H1 (cell line): ENCODE data around the gene ELOF1. TPM values are rescaled to one million over a fixed set of nuclear protein-coding genes. Genes with fewer than 3 reads are reported as not detected.

Experiments used
- CTCF ChIA-PET: fragments of 300-600 bp; sonication (Branson Sonifier 250); formaldehyde crosslinking; loops from one replicate; lab custom pipeline; 2021; ENCODE audit not compliant: partially characterized antibody; lab: Charles Lee
- POLR2A ChIA-PET: fragments of 300-600 bp; sonication (Branson Sonifier 250); formaldehyde crosslinking; loops from one replicate; lab custom pipeline; 2021; ENCODE audit warnings: inconsistent platforms; ENCODE audit not compliant: partially characterized antibody; lab: Charles Lee
- DNase-seq, 2 experiments: peaks; one replicate each; pipeline versions ENCODE4 v3.0.0 to v3.0.0-alpha.2; 2010 to 2022; ENCODE audit warnings: low spot score in 2 of 2, low read depth in 1 of 2, mixed read lengths in 1 of 2
- FAIRE-seq: peaks from 2 replicates; lab custom pipeline; 2011; peaks lifted over from hg19 to GRCh38; lab: Jason Lieb, UNC
- H2AFZ ChIP-seq: 2 replicates; pipeline ENCODE4 v1.8.1; 2012; ENCODE audit warnings: low read length, inconsistent platforms
- H2AK5ac ChIP-seq: 2 replicates; pipeline ENCODE4 v1.6.1; 2013; ENCODE audit warnings: low read depth, low read length
- H2BK120ac ChIP-seq: replicated peaks from 2 replicates; pipeline ENCODE3; 2013; ENCODE audit warnings: low read depth, low read length, inconsistent platforms
- H2BK12ac ChIP-seq: 2 replicates; pipeline ENCODE4 v1.6.1; 2013; ENCODE audit warnings: low read depth, low read length
- H2BK15ac ChIP-seq: 2 replicates; pipeline ENCODE4 v1.6.1; 2013; ENCODE audit warnings: low read length
- H2BK20ac ChIP-seq: 2 replicates; pipeline ENCODE4 v1.6.1; 2013; ENCODE audit warnings: low read length
- H2BK5ac ChIP-seq: 2 replicates; pipeline ENCODE4 v1.6.1; 2013; ENCODE audit warnings: low read depth, low read length
- H3K14ac ChIP-seq: 2 replicates; pipeline ENCODE4 v1.6.1; 2013; ENCODE audit warnings: inconsistent platforms; ENCODE audit not compliant: insufficient read length
- H3K18ac ChIP-seq: 2 replicates; pipeline ENCODE4 v1.6.1; 2013; ENCODE audit warnings: low read length; ENCODE audit errors: extremely low read depth
- H3K23ac ChIP-seq: 2 replicates; pipeline ENCODE4 v1.6.1; 2013; ENCODE audit warnings: inconsistent platforms; ENCODE audit not compliant: insufficient read length
- H3K23me2 ChIP-seq: 2 replicates; pipeline ENCODE4 v1.6.1; 2013; ENCODE audit warnings: low read depth, low read length
- H3K27ac ChIP-seq: 2 replicates; pipeline ENCODE4 v1.6.1; 2011; ENCODE audit warnings: low read depth, low read length, inconsistent platforms
- H3K27me3 ChIP-seq, 4 experiments: replicated peaks in 1 of 4; 1 replicate in 1 of 4; 2 replicates in 3 of 4; pipeline versions ENCODE4 v1.6.1 to v1.8.1; 2011 to 2013; ENCODE audit warnings: low read length in 3 of 4, mild to moderate bottlenecking in 3 of 4, inconsistent platforms in 2 of 4, mixed read lengths in 2 of 4, moderate library complexity in 1 of 4; ENCODE audit not compliant: control insufficient read depth in 3 of 4, insufficient read depth in 3 of 4; ENCODE audit errors: extremely low read depth in 1 of 4
- H3K36me3 ChIP-seq, 4 experiments: 2 replicates each; pipeline versions ENCODE4 v1.6.1 to v1.8.1; 2011 to 2013; ENCODE audit warnings: mild to moderate bottlenecking in 4 of 4, low read length in 3 of 4, moderate library complexity in 2 of 4, control low read depth in 1 of 4, inconsistent platforms in 1 of 4; ENCODE audit not compliant: insufficient read depth in 4 of 4, control insufficient read depth in 2 of 4
- H3K4ac ChIP-seq: replicated peaks from 2 replicates; pipeline ENCODE3; 2013; ENCODE audit warnings: low read length, low read depth, mixed read lengths, inconsistent platforms; ENCODE audit not compliant: insufficient read length
- H3K4me1 ChIP-seq, 4 experiments: replicated peaks in 1 of 4; 1 replicate in 1 of 4; 2 replicates in 3 of 4; pipeline versions ENCODE4 v1.6.1 to v1.8.1; 2011 to 2013; ENCODE audit warnings: low read length in 3 of 4, inconsistent platforms in 2 of 4, mixed read lengths in 1 of 4; ENCODE audit not compliant: insufficient read depth in 4 of 4, control insufficient read depth in 3 of 4
- H3K4me2 ChIP-seq, 2 experiments: 2 replicates each; pipeline versions ENCODE4 v1.6.1 to v1.8.1; 2011 to 2013; ENCODE audit warnings: low read depth in 2 of 2, low read length in 2 of 2, control low read depth in 1 of 2, inconsistent platforms in 1 of 2, mild to moderate bottlenecking in 1 of 2; ENCODE audit not compliant: insufficient read depth in 1 of 2
- H3K4me3 ChIP-seq, 4 experiments: fragments of 200-600, 300-600 bp in 1 of 4; sonication (generic), shearing (Covaris generic), sonication (Bioruptor Twin) in 1 of 4; 2 replicates each; pipeline versions ENCODE4 v1.5.1 to v1.8.1; 2011 to 2016; ENCODE audit warnings: low read length in 4 of 4, low read depth in 3 of 4, control low read depth in 2 of 4, inconsistent platforms in 2 of 4, mild to moderate bottlenecking in 2 of 4, mixed read lengths in 1 of 4, moderate library complexity in 1 of 4; ENCODE audit not compliant: insufficient read depth in 2 of 4; ENCODE audit errors: extremely low read depth in 1 of 4
- H3K56ac ChIP-seq: replicated peaks from 2 replicates; pipeline ENCODE3; 2013; ENCODE audit warnings: low read depth, mild to moderate bottlenecking, mixed read lengths, low read length, inconsistent platforms; ENCODE audit not compliant: insufficient read length
- H3K79me1 ChIP-seq: 2 replicates; pipeline ENCODE4 v1.6.1; 2013; ENCODE audit warnings: low read depth, low read length, control low read depth
- H3K79me2 ChIP-seq, 2 experiments: 2 replicates each; pipeline versions ENCODE4 v1.6.1 to v1.8.1; 2012 to 2013; ENCODE audit warnings: low read length in 2 of 2, mild to moderate bottlenecking in 2 of 2, inconsistent platforms in 1 of 2; ENCODE audit not compliant: insufficient read depth in 2 of 2, control insufficient read depth in 1 of 2
- H3K9ac ChIP-seq, 4 experiments: replicated peaks in 1 of 4; 1 replicate in 1 of 4; 2 replicates in 3 of 4; pipeline versions ENCODE4 v1.6.1 to v1.8.1; 2011 to 2013; ENCODE audit warnings: low read depth in 3 of 4, low read length in 3 of 4, control low read depth in 2 of 4, mild to moderate bottlenecking in 2 of 4, moderate library complexity in 2 of 4, inconsistent platforms in 1 of 4; ENCODE audit errors: extremely low read depth in 1 of 4
- H3K9me3 ChIP-seq, 2 experiments: 2 replicates each; pipeline versions ENCODE4 v1.6.1 to v1.8.1; 2012 to 2013; ENCODE audit warnings: mild to moderate bottlenecking in 2 of 2, moderate library complexity in 2 of 2, control low read depth in 1 of 2, inconsistent platforms in 1 of 2, low read depth in 1 of 2, low read length in 1 of 2, mixed read lengths in 1 of 2; ENCODE audit not compliant: insufficient read depth in 2 of 2
- H4K20me1 ChIP-seq, 2 experiments: replicated peaks in 1 of 2; 2 replicates each; pipeline versions ENCODE3 to v1.8.1; 2011 to 2013; ENCODE audit warnings: inconsistent platforms in 2 of 2, low read length in 2 of 2, mild to moderate bottlenecking in 1 of 2; ENCODE audit not compliant: insufficient read depth in 2 of 2, control insufficient read depth in 1 of 2
- H4K5ac ChIP-seq: 2 replicates; pipeline ENCODE4 v1.6.1; 2013; ENCODE audit warnings: low read length, low read depth, mixed read lengths, inconsistent platforms; ENCODE audit not compliant: insufficient read length
- H4K8ac ChIP-seq: 2 replicates; pipeline ENCODE4 v1.8.0; 2013; ENCODE audit warnings: mild to moderate bottlenecking, moderate library complexity, low read length, inconsistent platforms; ENCODE audit not compliant: insufficient read depth; ENCODE audit errors: extremely low read depth
- H4K91ac ChIP-seq: replicated peaks from 2 replicates; pipeline ENCODE3; 2013; ENCODE audit warnings: low read length, mixed read lengths, inconsistent platforms; ENCODE audit not compliant: insufficient read length
- CBX8 ChIP-seq: fragments of 300-800, 300-1000 bp; sonication (generic); IDR thresholded peaks from 2 replicates; pipeline ENCODE4 v1.7.1; 2016; ENCODE audit warnings: low read depth, low read length, borderline replicate concordance
- CTBP2 ChIP-seq: IDR thresholded peaks from 2 replicates; pipeline ENCODE4 v1.7.0; 2011; ENCODE audit warnings: borderline replicate concordance, mild to moderate bottlenecking, moderate library complexity, mixed read lengths, low read length; ENCODE audit not compliant: insufficient read depth, insufficient read length
- FOSL1 ChIP-seq: IDR thresholded peaks from 2 replicates; pipeline ENCODE4 v1.6.1; 2011; ENCODE audit warnings: mild to moderate bottlenecking, low read depth, low read length, moderate library complexity; ENCODE audit not compliant: insufficient read depth
- GTF2F1 ChIP-seq: IDR thresholded peaks from 2 replicates; pipeline ENCODE4 v1.6.1; 2012; ENCODE audit warnings: low read depth, low read length, improper control_type of control experiment, borderline replicate concordance
- MAFK ChIP-seq: IDR thresholded peaks from 2 replicates; pipeline ENCODE4 v1.6.1; 2012; ENCODE audit warnings: low read depth, mild to moderate bottlenecking, improper control_type of control experiment, low read length
- MAX ChIP-seq: IDR thresholded peaks from 2 replicates; pipeline ENCODE4 v1.6.1; 2012; ENCODE audit warnings: inconsistent platforms
- NANOG ChIP-seq: IDR thresholded peaks from 2 replicates; pipeline ENCODE4 v1.6.1; 2011; ENCODE audit warnings: low read length, low read depth, mild to moderate bottlenecking, inconsistent platforms; ENCODE audit not compliant: insufficient read depth, poor library complexity, severe bottlenecking
- RXRA ChIP-seq: IDR thresholded peaks from 2 replicates; pipeline ENCODE4 v1.6.1; 2011; ENCODE audit warnings: low read depth, mild to moderate bottlenecking, low read length, moderate library complexity; ENCODE audit not compliant: insufficient read depth
- SIX5 ChIP-seq: IDR thresholded peaks from 2 replicates; pipeline ENCODE4 v1.6.1; 2011; ENCODE audit warnings: mild to moderate bottlenecking, low read depth, low read length
- SRF ChIP-seq: IDR thresholded peaks from 2 replicates; pipeline ENCODE4 v1.6.1; 2011; ENCODE audit warnings: mild to moderate bottlenecking, low read depth, low read length, moderate library complexity
- TAF1 ChIP-seq: IDR thresholded peaks from 2 replicates; pipeline ENCODE4 v1.6.1; 2011; ENCODE audit warnings: mild to moderate bottlenecking, low read depth, low read length
- WGBS, 2 experiments: shearing (Covaris generic) in 1 of 2; methylation state at CpG; one replicate each; pipeline versions ENCODE4 v1.1.6 to v1.1.7; 2013 to 2015; ENCODE audit warnings: low lambda C conversion rate in 2 of 2, mixed read lengths in 2 of 2, inconsistent platforms in 1 of 2, low coverage in 1 of 2, missing lambda C conversion rate in 1 of 2; ENCODE audit not compliant: insufficient replicate concordance in 2 of 2, insufficient coverage in 1 of 2, insufficient read length in 1 of 2; ENCODE audit errors: extremely low coverage in 1 of 2, missing lambda C conversion rate in 1 of 2; 5-methylcytosine and 5-hydroxymethylcytosine counted together
- polyA plus RNA-seq, 7 experiments: library from polyadenylated mRNA; depleted of rRNA in 3 of 7; stranded (reverse) in 5 of 7; unstranded in 2 of 7; fragments of >200 nt in 5 of 7; fragments of 200-250 nt in 2 of 7; gene quantifications; 1 replicate in 5 of 7; 2 replicates in 1 of 7; 4 replicates in 1 of 7; pipeline versions ENCODE4 v1.2.1 to v1.2.3, GENCODE V29; 2011 to 2013; ENCODE audit warnings: missing spikeins in 2 of 7, mixed read lengths in 2 of 7
- total RNA-seq: library from RNA; stranded (reverse); fragmentation: NEBNext Ultra II Directional; extraction: Animal tissue kit (Norgen Biotek cat#: 25700); gene quantifications from 2 replicates; pipeline ENCODE4 v1.2.1, GENCODE V29; 2021

ELOF1 gene
- total and polyA plus RNA-seq, 2 of the 8 experiments (the other 6 are each of a cell fraction or from before 2014, with no cell fraction given): 84.2 to 101 TPM

DNA sequence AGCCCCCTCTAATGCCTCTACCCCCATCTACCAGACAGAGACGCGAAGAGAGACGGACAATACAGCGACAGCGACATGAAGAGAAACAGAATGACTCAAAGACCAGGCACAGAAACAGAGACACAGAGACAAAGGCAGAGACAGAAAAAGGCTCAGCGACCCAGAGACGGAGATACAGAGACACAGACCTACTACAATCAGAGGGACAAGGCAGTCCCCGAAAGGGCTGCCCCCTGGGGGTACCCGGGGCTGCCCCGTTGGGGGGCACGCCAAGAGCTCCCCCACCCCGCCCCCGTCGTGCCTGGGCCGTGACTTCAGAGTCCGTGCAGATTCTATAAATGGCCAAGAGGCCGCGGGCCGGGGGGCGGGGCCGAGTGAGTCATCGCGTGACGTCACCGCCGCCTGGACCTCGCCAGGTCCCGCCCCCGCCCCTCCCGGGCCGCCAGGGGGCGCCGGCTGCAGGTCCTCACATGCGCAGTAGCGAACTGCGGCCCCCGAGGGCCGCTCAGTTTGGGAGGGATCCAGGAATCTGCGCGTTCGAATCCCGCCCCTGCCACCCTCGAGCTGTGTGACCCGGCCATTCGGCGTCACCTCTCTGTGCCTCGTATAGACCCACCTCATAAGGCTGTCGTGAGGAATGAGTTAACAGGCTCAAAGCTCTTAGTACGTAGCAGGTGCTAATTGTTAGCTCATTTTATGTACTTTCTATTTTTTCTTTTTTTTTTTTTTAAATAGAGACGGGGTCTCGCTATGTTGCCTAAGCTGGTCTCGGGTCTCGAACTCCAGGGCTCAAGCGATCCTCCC, 23.0 kb downstream of the ELOF1 start:
- Histone ChIP-seq H2BK120ac (no peak overlapping the region), H3K27ac (peak overlapping the region; percentile 46; the same call in 1 of the 2 replicates), H2BK15ac (no peak overlapping the region), H3K36me3 (no peaks in the 10 kb centered on the region), H3K79me2 (no peaks in the 10 kb centered on the region), H4K5ac (no peak overlapping the region), H3K4me3 (peak overlapping the region; percentile 36 to 63 (median 40)), H3K23ac (no peak overlapping the region), H3K4ac (no peak overlapping the region), H3K4me2 (peak overlapping the region; percentile 63 to 78), H3K23me2 (peaks cover 7% of the 10 kb centered on the region; the same call in 1 of the 2 replicates), H3K4me1 (peaks cover 4 to 20% (median 18%) of the 10 kb centered on the region in 4 experiments), H4K91ac (peak overlapping the region; percentile 44), H2BK5ac (no peak overlapping the region), H2AFZ (peak overlapping the region; percentile 63), H2BK12ac (peak overlapping the region; percentile 18; the same call in 1 of the 2 replicates), H2BK20ac (no peak overlapping the region), H3K18ac (no peak overlapping the region), H3K9me3 (no peaks in the 10 kb centered on the region), H4K20me1 (no peaks in the 10 kb centered on the region), H3K9ac (peak overlapping the region in 1 of 4 experiments; percentile 15; a peak in 1 of 7 replicates), H3K27me3 (no peaks in the 10 kb centered on the region; a peak in 1 of 7 replicates), H3K14ac (no peak overlapping the region), H2AK5ac (no peak overlapping the region), H3K79me1 (no peaks in the 10 kb centered on the region), H4K8ac (no peak overlapping the region), H3K56ac (no peak overlapping the region)
- FAIRE-seq: no peak
- WGBS, 2 experiments: 12% methylated on average over 47 of the region's 54 CpGs; no CpG with 5 or more reads in 1 of the 2 experiments
- POLR2A ChIA-PET: interaction anchor here (0.6 to 1.9 kb wide), 9 partner anchors 7 to 130 kb away, joined by 3 to 5 read pairs (median 3); partner anchors contain the start of gene ECSIT
- CTCF ChIA-PET: interaction anchor here (0.6 to 2.6 kb wide), 17 partner anchors 8 to 994 kb away, joined by 3 to 19 read pairs (median 3); partner anchors contain the start of gene ELOF1
- peak; percentile 71 to 98 for DNase-seq
- peak; percentile 37; the same call in 1 of the 2 replicates for TF ChIP-seq MAX
- TF ChIP-seq SIX5: no peak
- TF ChIP-seq NANOG: peak; percentile 30
- peak; percentile 65; the same call in 1 of the 2 replicates for TF ChIP-seq FOSL1
- no peak for TF ChIP-seq CTBP2
- TF ChIP-seq TAF1: peak; percentile 74
- TF ChIP-seq SRF: peak; percentile 44; the same call in 1 of the 2 replicates
- TF ChIP-seq GTF2F1: no peak
- TF ChIP-seq MAFK: no peak
- TF ChIP-seq RXRA: no peak
- no peak for TF ChIP-seq CBX8
